Spleen (tissue), 11 donors: ENCODE results near the gene MCC. TPM values are rescaled to one million over a fixed set of nuclear protein-coding genes. Genes with fewer than 3 reads are reported as not detected.

Source experiments
- DNase-seq: peaks from one replicate; pipeline ENCODE4 v3.0.0-alpha.2; 2020
- H3K27ac ChIP-seq, 8 donors: fragments of 200-600 bp; sonication (generic) in 7 of 8; 1 replicate in 4 of 8; 2 replicates in 4 of 8; pipeline versions ENCODE4 v1.5.0 to v1.8.0; 2016 to 2021; ENCODE audit warnings: inconsistent platforms in 4 of 8, mild to moderate bottlenecking in 4 of 8, moderate library complexity in 1 of 8
- H3K27me3 ChIP-seq, 7 donors: fragments of 200-600 bp; sonication (generic) in 6 of 7; replicated peaks in 1 of 7; 1 replicate in 4 of 7; 2 replicates in 3 of 7; pipeline versions ENCODE4 v1.5.0 to v1.8.0; 2016 to 2021; ENCODE audit warnings: inconsistent platforms in 3 of 7, mild to moderate bottlenecking in 1 of 7
- H3K36me3 ChIP-seq, 6 donors: fragments of 200-600 bp; sonication (generic) in 5 of 6; 1 replicate in 4 of 6; 2 replicates in 2 of 6; pipeline versions ENCODE4 v1.5.0 to v1.8.0; 2016 to 2021; ENCODE audit warnings: inconsistent platforms in 2 of 6
- H3K4me1 ChIP-seq, 6 donors: fragments of 200-600 bp; sonication (generic) in 5 of 6; 1 replicate in 3 of 6; 2 replicates in 3 of 6; pipeline versions ENCODE4 v1.5.0 to v1.8.0; 2016 to 2021; ENCODE audit warnings: inconsistent platforms in 3 of 6
- H3K4me3 ChIP-seq, 8 donors: fragments of 200-600 bp; sonication (generic) in 7 of 8; 1 replicate in 4 of 8; 2 replicates in 4 of 8; pipeline versions ENCODE4 v1.5.0 to v1.8.0; 2016 to 2021; ENCODE audit warnings: inconsistent platforms in 4 of 8, mild to moderate bottlenecking in 4 of 8, moderate library complexity in 2 of 8
- H3K9me3 ChIP-seq, 8 donors: fragments of 200-600 bp; sonication (generic) in 7 of 8; 1 replicate in 4 of 8; 2 replicates in 4 of 8; pipeline versions ENCODE4 v1.5.0 to v1.8.0; 2016 to 2021; ENCODE audit warnings: inconsistent platforms in 4 of 8
- POLR2A ChIP-seq, 3 donors: fragments of 450-650 bp; IDR thresholded peaks; one replicate each; pipeline ENCODE4 v1.5.1; 2017; ENCODE audit warnings: antibody characterized with exemption in 3 of 3, mild to moderate bottlenecking in 1 of 3
- POLR2AphosphoS5 ChIP-seq, 3 donors: sonication (generic); formaldehyde crosslinking; IDR thresholded peaks; one replicate each; pipeline ENCODE4 v1.5.1; 2017; ENCODE audit warnings: antibody characterized with exemption in 3 of 3
- WGBS, 5 donors: extraction: QIAGEN DNeasy Blood & Tissue Kit in 3 of 5; methylation state at CpG; one replicate each; pipeline versions ENCODE4 v1.1.5 to v1.1.7; 2013 to 2018; 5-methylcytosine and 5-hydroxymethylcytosine counted together
- intact Hi-C: fragments of 100-400 bp; cut with DNase I; formaldehyde crosslinking; loops from one replicate; pipeline ENCODE4 v1.15.0; 2023; ENCODE audit warnings: low total_unique reads
- polyA plus RNA-seq, 3 donors: library from polyadenylated mRNA; stranded (reverse); fragments of 200-250 nt; gene quantifications; one replicate each; pipeline ENCODE4 v1.2.1, GENCODE V29; 2013
- total RNA-seq, 7 donors: library from RNA; depleted of rRNA in 3 of 7; stranded (reverse); fragments of >200 nt in 3 of 7; fragmentation: NEBNext Ultra II Directional in 4 of 7; extraction: Animal tissue kit (Norgen Biotek cat#: 25700) in 4 of 7; gene quantifications; one replicate each; pipeline versions ENCODE4 v1.1.0 to v1.2.1, GENCODE V29; 2016 to 2021
- TF ChIP-seq, protein P1 (sequence below), 11 experiments: fragments of 200-600 bp in 7 of 11; fragments of 450-650 bp in 4 of 11; sonication (generic) in 4 of 11; IDR thresholded peaks in 8 of 11; conservative IDR thresholded peaks in 3 of 11; 1 replicate in 7 of 11; 2 replicates in 4 of 11; pipeline versions ENCODE4 v1.4.0 to v1.8.0; 2016 to 2021; ENCODE audit warnings: antibody characterized with exemption in 11 of 11, inconsistent platforms in 4 of 11, mild to moderate bottlenecking in 1 of 11
- donor health status: healthy with polysubstance abuse.
- donor health status: DM: no; HTN: no; CAD: no; lungs with moderate emphysema.
- donor health status: DM: no; HTN: no; CAD: no.
- donor health status: Bipolar disorder and iron deficiency.
- donor health status: healthy.
- donor health status: DM: no; HTN: no; CAD: no.
- donor health status: DM: yes; HTN: yes; CAD: no.

MCC gene
- total and polyA plus RNA-seq, 10 donors: 1.3 to 32.8 (median 15.8) TPM

DNA sequence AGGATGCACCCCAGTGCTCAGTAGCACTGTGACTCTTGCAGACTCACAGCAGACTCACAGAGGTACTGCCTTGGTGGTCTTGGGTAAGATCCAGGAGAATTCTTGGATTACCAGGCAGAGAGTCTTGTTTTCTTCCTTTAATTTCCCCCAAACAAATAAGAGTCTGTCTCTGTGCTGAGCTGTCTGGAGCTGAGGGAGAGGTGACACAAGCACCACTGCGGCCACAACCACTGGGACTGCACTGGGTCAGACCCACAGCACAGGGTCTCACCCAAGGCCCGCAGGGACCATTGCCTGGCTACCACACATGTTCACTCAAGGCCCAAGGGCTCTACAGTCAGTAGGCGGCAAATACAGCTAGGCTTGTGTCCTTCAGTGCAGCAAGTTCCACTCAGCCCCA lies 13.8 kb upstream of the MCC start:
- intact Hi-C loops: no loop called here
- no peak for DNase-seq
- TF ChIP-seq, protein P1, sequence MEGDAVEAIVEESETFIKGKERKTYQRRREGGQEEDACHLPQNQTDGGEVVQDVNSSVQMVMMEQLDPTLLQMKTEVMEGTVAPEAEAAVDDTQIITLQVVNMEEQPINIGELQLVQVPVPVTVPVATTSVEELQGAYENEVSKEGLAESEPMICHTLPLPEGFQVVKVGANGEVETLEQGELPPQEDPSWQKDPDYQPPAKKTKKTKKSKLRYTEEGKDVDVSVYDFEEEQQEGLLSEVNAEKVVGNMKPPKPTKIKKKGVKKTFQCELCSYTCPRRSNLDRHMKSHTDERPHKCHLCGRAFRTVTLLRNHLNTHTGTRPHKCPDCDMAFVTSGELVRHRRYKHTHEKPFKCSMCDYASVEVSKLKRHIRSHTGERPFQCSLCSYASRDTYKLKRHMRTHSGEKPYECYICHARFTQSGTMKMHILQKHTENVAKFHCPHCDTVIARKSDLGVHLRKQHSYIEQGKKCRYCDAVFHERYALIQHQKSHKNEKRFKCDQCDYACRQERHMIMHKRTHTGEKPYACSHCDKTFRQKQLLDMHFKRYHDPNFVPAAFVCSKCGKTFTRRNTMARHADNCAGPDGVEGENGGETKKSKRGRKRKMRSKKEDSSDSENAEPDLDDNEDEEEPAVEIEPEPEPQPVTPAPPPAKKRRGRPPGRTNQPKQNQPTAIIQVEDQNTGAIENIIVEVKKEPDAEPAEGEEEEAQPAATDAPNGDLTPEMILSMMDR (IDR thresholded peaks at IDR 0.05 in 8 of 11, conservative IDR thresholded peaks at IDR 0.05 in 3 of 11): no peak
- TF ChIP-seq POLR2A (IDR thresholded peaks at IDR 0.05) (no peak), POLR2AphosphoS5 (IDR thresholded peaks at IDR 0.05) (no peak)
- H3K9me3 ChIP-seq: no peaks in the 10 kb centered on the region
- H3K27me3 ChIP-seq: peaks cover 0 to 37% (median 0%) of the 10 kb centered on the region in 7 donors
- no peak overlapping the region for H3K27ac ChIP-seq
- no peak overlapping the region for H3K4me3 ChIP-seq
- WGBS, 5 donors: 94 to 100% (median 96%) methylated on average over 2 to 3 of the region's 3 CpGs
- H3K4me1 ChIP-seq: no peaks in the 10 kb centered on the region
- no peaks in the 10 kb centered on the region for H3K36me3 ChIP-seq

DNA sequence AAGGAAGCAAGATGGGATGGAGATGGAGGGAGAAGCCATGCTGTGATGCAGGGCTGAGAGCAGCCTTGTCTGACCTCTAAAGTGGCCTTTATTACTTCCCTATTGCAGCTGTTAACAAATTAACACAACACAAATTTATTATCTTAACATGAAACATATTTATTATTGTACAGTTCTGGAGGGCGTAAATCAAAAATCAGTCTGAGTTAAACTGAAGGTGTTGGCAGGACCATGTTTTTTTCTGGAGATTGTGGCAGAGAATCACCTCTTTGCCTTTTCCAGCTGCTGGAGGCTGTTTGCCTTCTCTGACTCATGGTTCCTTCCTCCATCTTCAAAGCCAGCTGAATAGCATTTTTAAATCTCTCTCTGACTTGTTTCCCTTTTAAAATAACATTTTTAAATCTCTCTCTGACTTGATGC lies 7.2 kb upstream of the MCC start:
- 79 to 95% (median 86%) methylated on average over 1 of the region's 1 CpG for WGBS, 5 donors
- Histone ChIP-seq H3K36me3 (no peaks in the 10 kb centered on the region), H3K4me3 (no peak overlapping the region), H3K27ac (no peak overlapping the region), H3K4me1 (no peaks in the 10 kb centered on the region), H3K27me3 (peaks cover 0 to 35% (median 3%) of the 10 kb centered on the region in 7 donors), H3K9me3 (peaks cover 2 to 12% (median 12%) of the 10 kb centered on the region in 8 donors)
- no peak for TF ChIP-seq POLR2AphosphoS5 (IDR thresholded peaks at IDR 0.05)
- intact Hi-C loops: no loop called here
- no peak for DNase-seq

DNA sequence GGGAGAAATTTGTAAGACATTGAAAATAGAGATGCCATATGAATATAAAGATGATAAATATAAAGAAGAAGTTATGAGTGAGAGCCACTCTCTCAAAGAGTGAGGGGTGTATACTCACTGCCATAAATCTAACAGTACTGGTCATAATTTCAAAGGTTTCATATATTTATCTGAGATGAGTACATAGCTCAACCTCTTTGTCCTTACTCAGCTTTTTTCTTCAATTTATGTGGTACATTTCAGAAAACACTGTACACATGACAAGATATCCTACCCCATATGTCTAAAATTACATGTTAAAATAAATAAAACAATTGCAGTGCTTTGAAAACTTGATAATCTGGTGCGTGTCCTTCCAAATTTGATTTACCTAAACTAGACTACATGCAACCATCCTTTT lies 5.2 kb upstream of the MCC start:
- intact Hi-C loops: no loop called here
- no peak overlapping the region for H3K4me3 ChIP-seq
- peaks cover 0 to 12% (median 8%) of the 10 kb centered on the region in 6 donors for H3K4me1 ChIP-seq
- H3K36me3 ChIP-seq: no peaks in the 10 kb centered on the region
- TF ChIP-seq POLR2A (IDR thresholded peaks at IDR 0.05) (no peak), POLR2AphosphoS5 (IDR thresholded peaks at IDR 0.05) (no peak)
- TF ChIP-seq, protein P1 (IDR thresholded peaks at IDR 0.05 in 8 of 11, conservative IDR thresholded peaks at IDR 0.05 in 3 of 11): no peak
- H3K9me3 ChIP-seq: peaks cover 8 to 24% (median 18%) of the 10 kb centered on the region in 8 donors
- DNase-seq: no peak
- 79 to 94% (median 87%) methylated on average over 1 of the region's 1 CpG for WGBS, 5 donors
- peaks cover 0 to 55% (median 22%) of the 10 kb centered on the region in 7 donors for H3K27me3 ChIP-seq
- H3K27ac ChIP-seq: no peak overlapping the region

GRCh38 chr5:113491022-113491421 lies 2.8 kb upstream of the MCC start:
- Histone ChIP-seq H3K4me1 (peaks cover 0 to 25% (median 21%) of the 10 kb centered on the region in 6 donors), H3K9me3 (peaks cover 8 to 24% (median 18%) of the 10 kb centered on the region in 8 donors), H3K4me3 (no peak overlapping the region), H3K27me3 (peaks cover 0 to 73% (median 46%) of the 10 kb centered on the region in 7 donors), H3K27ac (no peak overlapping the region), H3K36me3 (no peaks in the 10 kb centered on the region)
- DNase-seq: no peak
- WGBS, 5 donors: 80 to 96% (median 86%) methylated on average over 2 of the region's 2 CpGs
- TF ChIP-seq POLR2A (IDR thresholded peaks at IDR 0.05) (no peak), POLR2AphosphoS5 (IDR thresholded peaks at IDR 0.05) (no peak)
- TF ChIP-seq, protein P1 (IDR thresholded peaks at IDR 0.05 in 8 of 11, conservative IDR thresholded peaks at IDR 0.05 in 3 of 11): no peak
- intact Hi-C loops: no loop called here
